ENCODE data around the gene TRABD.

- TF ChIP-seq, protein P1, sequence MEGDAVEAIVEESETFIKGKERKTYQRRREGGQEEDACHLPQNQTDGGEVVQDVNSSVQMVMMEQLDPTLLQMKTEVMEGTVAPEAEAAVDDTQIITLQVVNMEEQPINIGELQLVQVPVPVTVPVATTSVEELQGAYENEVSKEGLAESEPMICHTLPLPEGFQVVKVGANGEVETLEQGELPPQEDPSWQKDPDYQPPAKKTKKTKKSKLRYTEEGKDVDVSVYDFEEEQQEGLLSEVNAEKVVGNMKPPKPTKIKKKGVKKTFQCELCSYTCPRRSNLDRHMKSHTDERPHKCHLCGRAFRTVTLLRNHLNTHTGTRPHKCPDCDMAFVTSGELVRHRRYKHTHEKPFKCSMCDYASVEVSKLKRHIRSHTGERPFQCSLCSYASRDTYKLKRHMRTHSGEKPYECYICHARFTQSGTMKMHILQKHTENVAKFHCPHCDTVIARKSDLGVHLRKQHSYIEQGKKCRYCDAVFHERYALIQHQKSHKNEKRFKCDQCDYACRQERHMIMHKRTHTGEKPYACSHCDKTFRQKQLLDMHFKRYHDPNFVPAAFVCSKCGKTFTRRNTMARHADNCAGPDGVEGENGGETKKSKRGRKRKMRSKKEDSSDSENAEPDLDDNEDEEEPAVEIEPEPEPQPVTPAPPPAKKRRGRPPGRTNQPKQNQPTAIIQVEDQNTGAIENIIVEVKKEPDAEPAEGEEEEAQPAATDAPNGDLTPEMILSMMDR (IDR thresholded peaks at IDR 0.05), result peak in 5 of 7 experiments; percentile 33 to 64 (median 44)
- TF ChIP-seq POLR2A (IDR thresholded peaks at IDR 0.05), result peak; percentile 77 to 90 (median 87)
These were observed 58.9 kb downstream of the TRABD start, which contains the start of gene TUBGCP6 for GRCh38 chr22:50244420-50245213.
